Epithelial cell of proximal tubule (primary cell): ENCODE measurements around the gene TUBGCP6. TPM values are rescaled to one million over a fixed set of nuclear protein-coding genes. Genes with fewer than 3 reads are reported as not detected.

Experiments
- DNase-seq: peaks from one replicate; pipeline ENCODE4 v3.0.0-alpha.2; 2011; ENCODE audit warnings: low read depth
- H3K4me3 ChIP-seq: 2 replicates; pipeline ENCODE4 v1.5.1; 2011; ENCODE audit warnings: low read depth, mild to moderate bottlenecking, low read length
- total RNA-seq: library from RNA; depleted of rRNA; stranded (reverse); fragments of >200 nt; gene quantifications from 2 replicates; pipeline ENCODE4 v1.2.3, GENCODE V29; 2015
- TF ChIP-seq, protein P1 (sequence below): conservative IDR thresholded peaks from 2 replicates; pipeline ENCODE4 v1.5.1; 2012; ENCODE audit warnings: low read depth, mild to moderate bottlenecking, low read length

Gene TUBGCP6
- total RNA-seq, 1 donor from 2014 or later = 26.1 TPM

GRCh38 chr22:50175921-50176849, 68.6 kb downstream of the TUBGCP6 start:
- DNase-seq = no peak
- H3K4me3 ChIP-seq = no peak overlapping the region
- TF ChIP-seq, protein P1, sequence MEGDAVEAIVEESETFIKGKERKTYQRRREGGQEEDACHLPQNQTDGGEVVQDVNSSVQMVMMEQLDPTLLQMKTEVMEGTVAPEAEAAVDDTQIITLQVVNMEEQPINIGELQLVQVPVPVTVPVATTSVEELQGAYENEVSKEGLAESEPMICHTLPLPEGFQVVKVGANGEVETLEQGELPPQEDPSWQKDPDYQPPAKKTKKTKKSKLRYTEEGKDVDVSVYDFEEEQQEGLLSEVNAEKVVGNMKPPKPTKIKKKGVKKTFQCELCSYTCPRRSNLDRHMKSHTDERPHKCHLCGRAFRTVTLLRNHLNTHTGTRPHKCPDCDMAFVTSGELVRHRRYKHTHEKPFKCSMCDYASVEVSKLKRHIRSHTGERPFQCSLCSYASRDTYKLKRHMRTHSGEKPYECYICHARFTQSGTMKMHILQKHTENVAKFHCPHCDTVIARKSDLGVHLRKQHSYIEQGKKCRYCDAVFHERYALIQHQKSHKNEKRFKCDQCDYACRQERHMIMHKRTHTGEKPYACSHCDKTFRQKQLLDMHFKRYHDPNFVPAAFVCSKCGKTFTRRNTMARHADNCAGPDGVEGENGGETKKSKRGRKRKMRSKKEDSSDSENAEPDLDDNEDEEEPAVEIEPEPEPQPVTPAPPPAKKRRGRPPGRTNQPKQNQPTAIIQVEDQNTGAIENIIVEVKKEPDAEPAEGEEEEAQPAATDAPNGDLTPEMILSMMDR = no peak

DNA sequence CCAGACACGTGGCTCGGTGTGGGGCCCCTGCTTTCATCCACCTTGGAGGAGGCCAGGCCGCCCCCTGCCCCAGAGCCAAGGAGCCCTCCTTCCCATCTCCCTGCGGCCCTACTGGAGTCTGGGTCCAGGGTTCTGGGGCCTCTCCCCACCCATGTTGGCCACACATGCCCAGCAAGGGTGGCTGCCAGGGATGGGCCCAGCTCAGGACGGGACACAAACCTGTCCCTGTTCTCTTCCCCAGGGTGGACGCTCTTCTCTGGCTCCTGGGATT, 69.7 kb downstream of the TUBGCP6 start:
- no peak overlapping the region for H3K4me3 ChIP-seq
- TF ChIP-seq, protein P1 = no peak
- DNase-seq = no peak

GRCh38 chr22:50174382-50175190, 70.2 kb downstream of the TUBGCP6 start:
- DNase-seq = no peak
- H3K4me3 ChIP-seq = no peak overlapping the region
- TF ChIP-seq, protein P1 = no peak

- TF ChIP-seq, protein P1 = no peak
- no peak for DNase-seq
- no peak overlapping the region for H3K4me3 ChIP-seq
Observed at GRCh38 chr22:50173983-50174355, 70.9 kb downstream of the TUBGCP6 start.

DNA sequence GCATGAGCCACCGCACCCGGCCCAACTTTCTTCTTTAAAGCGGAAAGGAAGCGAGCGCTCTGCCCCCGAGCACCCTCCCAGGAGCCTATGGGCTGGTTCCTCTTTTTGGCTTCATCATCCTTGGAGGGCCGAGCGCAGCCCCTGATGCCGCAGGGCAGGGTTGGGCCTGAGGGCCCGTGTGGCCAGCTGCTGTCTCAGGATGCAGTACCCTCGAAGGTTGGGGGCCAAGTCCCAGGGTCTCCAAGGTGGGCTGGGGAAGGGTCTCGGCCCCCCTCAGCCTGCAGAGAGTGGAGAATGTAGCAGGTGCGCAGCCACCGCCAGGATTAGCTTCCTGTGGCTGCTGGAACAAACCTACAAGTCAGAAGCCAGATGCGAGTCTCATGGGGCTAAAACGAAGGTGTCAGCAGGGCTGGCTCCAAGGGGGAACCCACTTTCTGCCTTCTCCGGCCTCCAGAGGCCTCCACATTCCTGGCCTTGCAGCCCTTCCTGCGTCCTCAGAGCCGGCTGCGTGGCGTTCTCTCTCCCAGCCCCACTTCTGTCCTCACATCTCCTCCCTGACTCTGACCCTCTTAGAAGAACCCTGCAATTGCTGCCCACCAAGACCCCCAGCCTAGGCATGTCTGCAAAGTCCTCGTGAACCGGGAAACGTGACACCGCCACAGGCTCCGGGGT, 71.4 kb downstream of the TUBGCP6 start:
- H3K4me3 ChIP-seq = no peak overlapping the region
- TF ChIP-seq, protein P1 = no peak
- DNase-seq = no peak

GRCh38 chr22:50171965-50172421, 72.8 kb downstream of the TUBGCP6 start:
- no peak overlapping the region for H3K4me3 ChIP-seq
- TF ChIP-seq, protein P1 = no peak
- no peak for DNase-seq
